Measurements from ENCODE around the gene RAPSN.

Gene RAPSN

GRCh38 chr11:47437746-47438418, 11.1 kb downstream of the RAPSN start:
- Histone ChIP-seq H3K27ac (no peak overlapping the region), H3K36me3 (no peaks in the 10 kb centered on the region), H3K9me3 (ENCODE audit: severe bottlenecking) (no peaks in the 10 kb centered on the region), H3K27me3 (ENCODE audit: insufficient read depth, low read depth, severe bottlenecking) (no peaks in the 10 kb centered on the region), H3K4me3 (ENCODE audit: low read depth, low read length) (no peak overlapping the region)
- TF ChIP-seq, protein P1, sequence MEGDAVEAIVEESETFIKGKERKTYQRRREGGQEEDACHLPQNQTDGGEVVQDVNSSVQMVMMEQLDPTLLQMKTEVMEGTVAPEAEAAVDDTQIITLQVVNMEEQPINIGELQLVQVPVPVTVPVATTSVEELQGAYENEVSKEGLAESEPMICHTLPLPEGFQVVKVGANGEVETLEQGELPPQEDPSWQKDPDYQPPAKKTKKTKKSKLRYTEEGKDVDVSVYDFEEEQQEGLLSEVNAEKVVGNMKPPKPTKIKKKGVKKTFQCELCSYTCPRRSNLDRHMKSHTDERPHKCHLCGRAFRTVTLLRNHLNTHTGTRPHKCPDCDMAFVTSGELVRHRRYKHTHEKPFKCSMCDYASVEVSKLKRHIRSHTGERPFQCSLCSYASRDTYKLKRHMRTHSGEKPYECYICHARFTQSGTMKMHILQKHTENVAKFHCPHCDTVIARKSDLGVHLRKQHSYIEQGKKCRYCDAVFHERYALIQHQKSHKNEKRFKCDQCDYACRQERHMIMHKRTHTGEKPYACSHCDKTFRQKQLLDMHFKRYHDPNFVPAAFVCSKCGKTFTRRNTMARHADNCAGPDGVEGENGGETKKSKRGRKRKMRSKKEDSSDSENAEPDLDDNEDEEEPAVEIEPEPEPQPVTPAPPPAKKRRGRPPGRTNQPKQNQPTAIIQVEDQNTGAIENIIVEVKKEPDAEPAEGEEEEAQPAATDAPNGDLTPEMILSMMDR (IDR thresholded peaks at IDR 0.05; ENCODE audit: low read depth, low read length): no peak
- DNase-seq: no peak

GRCh38 chr11:47437218-47437745, 11.7 kb downstream of the RAPSN start:
- Histone ChIP-seq H3K9me3 (ENCODE audit: severe bottlenecking) (no peaks in the 10 kb centered on the region), H3K27ac (no peak overlapping the region), H3K36me3 (no peaks in the 10 kb centered on the region), H3K27me3 (ENCODE audit: insufficient read depth, low read depth, severe bottlenecking) (no peaks in the 10 kb centered on the region), H3K4me3 (ENCODE audit: low read depth, low read length) (no peak overlapping the region)
- no peak for DNase-seq
- TF ChIP-seq, protein P1 (IDR thresholded peaks at IDR 0.05; ENCODE audit: low read depth, low read length): no peak

- DNase-seq: no peak
- Histone ChIP-seq H3K9me3 (ENCODE audit: severe bottlenecking) (no peaks in the 10 kb centered on the region), H3K36me3 (no peaks in the 10 kb centered on the region), H3K27ac (no peak overlapping the region), H3K27me3 (ENCODE audit: insufficient read depth, low read depth, severe bottlenecking) (no peaks in the 10 kb centered on the region), H3K4me3 (ENCODE audit: low read depth, low read length) (no peak overlapping the region)
- TF ChIP-seq, protein P1 (IDR thresholded peaks at IDR 0.05; ENCODE audit: low read depth, low read length): no peak
These were observed 12.2 kb downstream of the RAPSN start for GRCh38 chr11:47436726-47437125.

GRCh38 chr11:47435687-47436086, 13.2 kb downstream of the RAPSN start:
- H3K9me3 ChIP-seq (ENCODE audit: severe bottlenecking): no peaks in the 10 kb centered on the region
- TF ChIP-seq, protein P1 (IDR thresholded peaks at IDR 0.05; ENCODE audit: low read depth, low read length): no peak

DNA sequence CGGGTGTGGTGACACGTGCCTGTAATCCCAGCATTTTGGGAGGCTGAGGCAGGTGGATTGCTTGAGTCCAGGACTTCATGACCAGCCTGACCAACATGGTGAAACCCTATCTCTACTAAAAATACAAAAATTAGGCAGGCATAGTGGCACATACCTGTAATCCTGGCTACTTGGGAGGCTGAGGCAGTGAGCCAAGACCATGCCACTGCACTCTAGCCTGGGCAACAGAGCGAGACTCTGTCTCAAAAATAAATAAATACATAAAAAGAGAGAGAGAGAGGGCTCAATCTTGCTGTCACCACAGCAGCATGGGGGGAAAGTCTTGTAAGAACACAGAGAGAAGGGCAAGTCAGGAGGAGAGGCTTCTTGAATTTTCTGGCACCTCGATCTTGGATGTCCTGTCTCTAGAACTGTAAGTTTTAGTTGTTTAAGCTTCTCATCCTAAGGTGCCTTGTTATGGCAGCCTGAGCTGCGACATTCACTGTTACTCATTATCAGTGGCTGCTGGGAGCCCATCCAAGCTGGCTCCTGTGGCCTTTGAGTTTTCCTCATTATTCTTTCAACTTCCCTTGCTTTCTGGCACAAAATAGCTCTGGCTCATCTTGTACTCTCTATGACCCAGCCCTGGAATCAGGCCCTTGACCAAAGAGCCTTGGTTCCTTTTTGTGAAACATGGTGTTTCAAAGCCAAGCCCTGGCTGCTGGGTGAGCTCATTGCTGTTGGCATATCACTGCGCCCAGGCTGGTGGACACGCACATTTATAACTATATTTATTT, 14.7 kb downstream of the RAPSN start:
- no peaks in the 10 kb centered on the region for H3K27me3 ChIP-seq (ENCODE audit: insufficient read depth, low read depth, severe bottlenecking)
- H3K27ac ChIP-seq: no peak overlapping the region
- H3K9me3 ChIP-seq (ENCODE audit: severe bottlenecking): no peaks in the 10 kb centered on the region
- DNase-seq: no peak
- no peak overlapping the region for H3K4me3 ChIP-seq (ENCODE audit: low read depth, low read length)
- TF ChIP-seq, protein P1 (IDR thresholded peaks at IDR 0.05; ENCODE audit: low read depth, low read length): no peak
- H3K36me3 ChIP-seq: no peaks in the 10 kb centered on the region

More at GRCh38 chr11:47435687-47436086, 13.2 kb downstream of the RAPSN start:
- no peaks in the 10 kb centered on the region for H3K36me3 ChIP-seq
- no peak overlapping the region for H3K4me3 ChIP-seq (ENCODE audit: low read depth, low read length)
- H3K27ac ChIP-seq: no peak overlapping the region
- H3K27me3 ChIP-seq (ENCODE audit: insufficient read depth, low read depth, severe bottlenecking): no peaks in the 10 kb centered on the region
- no peak for DNase-seq
